Measurements from ENCODE around the gene ANTXR2. TPM values are rescaled to one million over a fixed set of nuclear protein-coding genes. Genes with fewer than 3 reads are reported as not detected.

Gene ANTXR2
- total RNA-seq, 1 donor = 23.8 TPM

DNA sequence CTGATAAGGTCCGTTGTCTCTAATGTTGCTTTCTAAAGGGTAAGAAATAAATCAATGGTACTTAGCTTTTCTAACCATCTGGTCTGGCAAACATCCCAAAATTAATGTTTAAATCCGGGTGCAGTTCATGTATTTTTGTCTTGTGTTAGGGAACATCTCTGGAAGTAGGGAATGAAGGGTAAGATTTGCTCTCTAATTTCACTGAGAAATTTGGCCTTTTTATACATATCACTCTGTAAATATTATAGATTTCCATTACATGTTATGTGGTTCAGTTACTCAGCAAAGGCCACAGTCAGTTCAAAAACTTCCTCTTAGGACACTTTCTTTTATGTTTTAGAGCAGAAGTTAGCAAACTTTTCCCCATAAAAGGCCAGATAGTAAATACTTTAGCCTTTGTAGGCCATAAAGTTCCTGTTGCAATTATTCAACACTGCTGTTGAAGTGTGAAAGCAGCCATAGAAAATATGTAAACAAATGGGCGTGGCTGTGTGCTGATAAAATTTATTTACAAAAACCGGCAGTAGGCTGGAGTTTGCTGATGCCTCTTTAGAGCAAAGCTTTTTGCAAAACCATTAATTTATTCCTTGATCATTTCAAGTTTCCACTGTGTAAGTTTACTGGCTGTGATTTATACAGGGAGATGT is 218.1 kb downstream of the ANTXR2 start:
- Histone ChIP-seq H3K9me3 (ENCODE audit: low read depth, low read length) (no peaks in the 10 kb centered on the region), H3K27me3 (ENCODE audit: insufficient read depth, low read length) (no peaks in the 10 kb centered on the region), H3K4me3 (ENCODE audit: low read length) (no peak overlapping the region), H3K4me1 (ENCODE audit: insufficient read depth, low read length) (no peaks in the 10 kb centered on the region)

DNA sequence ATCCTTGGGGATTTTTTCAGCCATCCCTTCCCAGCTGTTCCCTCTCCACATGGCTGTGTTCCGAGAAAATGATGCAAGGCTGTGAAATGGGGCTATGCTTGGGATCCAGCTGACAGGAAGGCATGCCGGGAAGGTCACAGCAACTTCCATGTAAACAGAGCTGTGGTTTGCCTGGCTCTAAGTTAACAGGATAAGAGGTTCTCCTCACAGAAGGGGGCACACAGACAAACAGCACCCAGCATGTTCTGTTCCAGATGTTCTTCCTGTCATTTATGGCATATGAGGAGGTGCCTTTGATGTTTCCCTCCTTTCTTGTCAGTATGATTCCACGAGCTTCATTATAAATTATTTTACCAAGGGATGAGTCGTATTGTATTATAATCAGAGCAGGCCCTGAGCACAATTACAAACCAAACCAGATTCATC is 220.7 kb downstream of the ANTXR2 start:
- Histone ChIP-seq H3K4me1 (ENCODE audit: insufficient read depth, low read length) (no peaks in the 10 kb centered on the region), H3K9me3 (ENCODE audit: low read depth, low read length) (no peaks in the 10 kb centered on the region), H3K27me3 (ENCODE audit: insufficient read depth, low read length) (no peaks in the 10 kb centered on the region), H3K4me3 (ENCODE audit: low read length) (no peak overlapping the region)

DNA sequence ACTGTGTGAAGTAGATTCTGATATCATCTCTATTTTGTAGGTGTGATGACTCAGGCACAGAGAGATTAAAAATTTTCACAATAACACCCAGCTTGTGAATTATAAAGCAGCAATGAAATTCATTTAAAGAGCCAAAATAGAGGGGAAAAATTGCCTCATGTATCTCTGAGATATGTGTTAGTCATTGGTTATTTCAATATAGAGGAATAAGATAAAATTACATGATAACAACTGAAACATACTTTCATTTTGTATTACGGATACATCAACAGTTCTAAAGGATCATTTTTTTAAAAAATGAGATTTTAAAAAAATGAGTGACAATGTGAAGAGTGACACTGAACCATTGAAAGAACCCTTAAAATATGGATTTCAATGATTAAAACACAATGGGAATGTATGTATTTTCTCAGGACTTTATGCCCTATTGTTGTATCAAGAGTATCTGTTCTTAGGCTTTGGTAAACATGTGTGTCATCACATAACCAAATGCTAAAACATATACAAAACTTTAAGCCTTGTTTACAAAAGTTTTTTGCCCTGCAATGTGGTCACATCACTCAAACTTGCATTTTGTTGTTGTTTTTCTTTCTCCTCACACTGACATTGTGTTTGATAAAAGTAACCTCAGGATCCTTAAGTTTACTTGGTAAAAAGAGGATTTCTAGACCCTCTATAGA is 221.3 kb downstream of the ANTXR2 start:
- Histone ChIP-seq H3K9me3 (ENCODE audit: low read depth, low read length) (no peaks in the 10 kb centered on the region), H3K4me3 (ENCODE audit: low read length) (no peak overlapping the region), H3K27me3 (ENCODE audit: insufficient read depth, low read length) (no peaks in the 10 kb centered on the region), H3K4me1 (ENCODE audit: insufficient read depth, low read length) (no peaks in the 10 kb centered on the region)

Other genes starting within 250 kb of the ANTXR2 start
- gene PRDM8, start 124.3 kb upstream of the ANTXR2 start, total RNA-seq = 4.8 TPM
- not detected for gene FGF5, start 193.4 kb upstream of the ANTXR2 start, total RNA-seq

Data from mononuclear cell (primary cell).